ENCODE results near the gene ENO4.

The ENO4 gene

DNA sequence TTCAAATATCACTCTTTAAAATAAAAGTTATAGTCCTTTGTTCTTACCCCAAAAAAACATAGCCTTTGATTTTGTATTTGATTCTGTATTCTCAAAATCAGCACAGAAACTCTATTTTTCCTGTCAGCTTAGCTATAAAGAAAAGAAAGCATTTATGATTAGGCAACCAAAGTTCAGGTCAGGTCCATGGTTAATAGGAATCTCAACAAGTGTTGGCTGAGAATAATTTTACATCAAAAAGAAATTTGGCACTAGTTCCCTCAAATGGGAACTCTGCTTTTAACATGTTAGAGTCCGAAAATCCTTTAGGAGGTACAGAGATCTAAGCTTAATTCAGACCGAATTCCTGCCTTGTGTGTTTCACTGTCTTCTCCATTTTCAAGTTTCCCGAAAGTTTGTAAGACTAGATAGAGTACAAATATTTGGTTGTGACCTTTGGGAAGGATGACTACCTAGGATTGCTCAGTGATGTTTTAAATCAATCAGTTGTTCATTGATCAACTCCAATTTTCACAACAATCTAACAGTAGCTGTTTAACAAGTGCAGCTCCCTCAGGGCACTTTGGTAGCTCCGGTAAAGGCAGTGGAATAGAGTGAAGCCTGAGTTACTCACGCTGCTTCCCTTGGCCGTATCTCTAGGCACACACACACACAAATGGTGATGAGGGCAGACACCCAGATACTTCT is 8.8 kb upstream of the ENO4 start:
- intact Hi-C loops (cut with micrococcal nuclease) = no loop called here
- Mint-ChIP-seq H3K9me3 (no peaks in the 10 kb centered on the region), H3K27ac (no peak overlapping the region), H3K27me3 (peaks cover 17% of the 10 kb centered on the region), H3K36me3 (ENCODE audit: low read depth) (no peaks in the 10 kb centered on the region), H3K4me1 (ENCODE audit: low read depth) (peaks cover 3% of the 10 kb centered on the region), H3K4me3 (no peak overlapping the region)

DNA sequence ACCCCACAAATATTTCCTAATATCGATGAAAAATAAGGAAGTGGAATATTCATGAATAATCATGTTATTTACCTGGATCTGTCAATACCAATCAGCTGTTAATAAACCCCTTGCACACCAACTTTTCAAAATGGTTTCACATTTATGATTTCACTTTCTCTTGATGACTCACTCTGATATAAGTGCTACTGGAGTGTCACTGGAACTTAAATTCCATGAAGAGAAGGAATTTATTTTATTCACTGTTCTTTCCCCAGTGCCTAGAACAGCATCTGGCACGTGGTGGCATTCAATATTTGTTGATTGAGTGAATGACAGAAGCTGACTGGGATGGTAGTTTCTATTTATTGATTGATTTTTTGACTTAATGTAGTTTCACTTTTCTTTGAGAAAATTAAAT is 3.5 kb upstream of the ENO4 start:
- H3K4me3 Mint-ChIP-seq = no peak overlapping the region
- H3K36me3 Mint-ChIP-seq (ENCODE audit: low read depth) = no peaks in the 10 kb centered on the region
- H3K27me3 Mint-ChIP-seq = peaks cover 49% of the 10 kb centered on the region
- no peak overlapping the region for H3K27ac Mint-ChIP-seq
- H3K9me3 Mint-ChIP-seq = no peaks in the 10 kb centered on the region
- intact Hi-C loops (cut with micrococcal nuclease) = no loop called here
- H3K4me1 Mint-ChIP-seq (ENCODE audit: low read depth) = peaks cover 23% of the 10 kb centered on the region

DNA sequence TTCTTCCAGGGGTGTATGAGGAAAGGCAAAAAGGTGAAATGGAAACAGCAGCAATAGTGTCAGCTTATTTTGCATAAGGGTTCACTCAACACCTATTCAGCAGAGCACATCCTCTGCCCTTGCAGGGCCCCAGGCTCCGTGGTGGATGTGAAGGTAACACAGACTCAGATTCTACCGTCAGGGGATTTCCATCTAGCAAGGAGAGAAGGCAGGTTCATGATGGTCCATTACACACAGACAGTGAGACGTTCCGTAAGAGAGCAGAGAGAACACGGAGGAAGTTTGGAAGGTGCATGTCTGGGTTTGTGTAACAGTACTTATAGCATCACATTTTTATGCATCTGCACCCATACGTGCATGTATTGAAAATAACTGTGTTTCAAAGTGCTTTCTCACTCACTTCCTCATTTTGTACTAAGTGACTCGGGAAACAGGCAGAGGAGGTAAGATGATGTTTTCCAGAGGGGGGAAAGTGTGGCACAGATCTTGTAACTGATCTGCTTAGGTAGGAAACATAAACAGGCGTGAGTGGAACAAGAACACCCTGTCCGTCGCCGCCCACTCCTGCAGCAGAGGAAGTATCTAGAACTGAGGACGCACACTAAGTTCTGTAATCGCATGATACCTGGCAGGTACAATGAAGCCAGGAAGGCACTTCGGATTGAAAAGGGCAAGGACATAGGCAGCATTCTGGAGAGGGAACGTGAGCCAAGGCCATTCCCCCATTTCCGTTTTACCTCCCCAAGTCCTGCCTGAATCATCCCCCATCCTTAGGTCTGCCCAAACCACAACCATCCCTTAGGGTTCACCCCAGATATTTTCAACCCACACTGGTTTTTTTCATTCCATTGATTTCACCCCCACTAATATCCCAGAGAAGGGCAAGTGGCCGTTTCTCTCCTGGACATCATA is 1.0 kb upstream of the ENO4 start:
- Mint-ChIP-seq H3K4me3 (peak overlapping the region; percentile 44), H3K4me1 (ENCODE audit: low read depth) (peaks cover 23% of the 10 kb centered on the region), H3K9me3 (no peaks in the 10 kb centered on the region), H3K27me3 (peaks cover 64% of the 10 kb centered on the region), H3K36me3 (ENCODE audit: low read depth) (no peaks in the 10 kb centered on the region), H3K27ac (no peak overlapping the region)
- intact Hi-C loops (cut with micrococcal nuclease) = no loop called here

DNA sequence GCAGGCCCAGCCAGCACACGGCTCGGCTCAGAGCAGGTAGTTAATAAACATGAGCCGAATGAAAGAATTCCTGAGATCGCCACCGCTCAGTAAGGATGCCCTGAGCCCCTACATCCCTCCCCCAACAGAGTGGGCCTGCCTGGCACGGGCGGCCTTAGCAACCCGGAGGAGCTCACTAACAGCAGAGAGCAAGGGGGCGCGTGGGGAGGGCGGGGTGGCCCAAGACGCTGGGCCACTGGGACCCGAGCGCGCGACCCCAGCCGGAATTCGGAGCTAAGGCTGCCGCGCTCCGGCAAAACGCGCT is 403 bp upstream of the ENO4 start:
- Mint-ChIP-seq H3K9me3 (no peaks in the 10 kb centered on the region), H3K4me1 (ENCODE audit: low read depth) (peaks cover 23% of the 10 kb centered on the region)
- intact Hi-C loops (cut with micrococcal nuclease) = no loop called here

DNA sequence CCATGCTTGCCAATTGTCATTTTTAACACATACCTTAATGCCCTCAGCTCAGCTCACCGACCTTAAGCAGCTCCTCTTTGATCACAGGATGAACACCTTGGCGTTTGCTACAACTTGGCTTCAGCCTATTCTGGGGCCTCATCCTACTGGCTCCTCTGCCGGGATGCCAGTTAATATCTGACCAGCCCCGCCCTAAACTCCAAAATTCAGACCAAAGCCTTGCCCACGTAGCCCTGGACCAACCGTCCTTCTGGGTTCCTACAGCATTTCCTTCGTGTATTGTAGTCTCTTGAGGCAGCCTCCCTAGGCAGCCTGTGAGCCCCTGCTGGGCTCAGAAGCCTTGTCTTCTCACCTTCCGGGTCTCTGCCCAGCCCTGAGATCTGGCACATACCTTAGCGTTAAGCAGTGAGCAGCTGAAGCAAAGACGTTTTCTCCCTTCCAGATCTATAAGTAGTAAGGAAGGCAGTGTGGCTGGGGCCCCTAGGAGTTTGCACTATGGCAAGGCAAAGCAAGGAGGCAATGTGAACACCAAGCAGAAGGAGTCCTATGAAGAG is 836 bp downstream of the ENO4 start:
- intact Hi-C loops (cut with micrococcal nuclease) = no loop called here
- Mint-ChIP-seq H3K9me3 (no peaks in the 10 kb centered on the region), H3K4me3 (peak overlapping the region; percentile 38), H3K36me3 (ENCODE audit: low read depth) (no peaks in the 10 kb centered on the region), H3K27ac (no peak overlapping the region), H3K27me3 (peaks cover 65% of the 10 kb centered on the region), H3K4me1 (ENCODE audit: low read depth) (peaks cover 23% of the 10 kb centered on the region)

More for the DNA sequence above, 403 bp upstream of the ENO4 start:
- Mint-ChIP-seq H3K27me3 (peaks cover 64% of the 10 kb centered on the region), H3K4me3 (peak overlapping the region; percentile 64), H3K36me3 (ENCODE audit: low read depth) (no peaks in the 10 kb centered on the region), H3K27ac (no peak overlapping the region)

DNA sequence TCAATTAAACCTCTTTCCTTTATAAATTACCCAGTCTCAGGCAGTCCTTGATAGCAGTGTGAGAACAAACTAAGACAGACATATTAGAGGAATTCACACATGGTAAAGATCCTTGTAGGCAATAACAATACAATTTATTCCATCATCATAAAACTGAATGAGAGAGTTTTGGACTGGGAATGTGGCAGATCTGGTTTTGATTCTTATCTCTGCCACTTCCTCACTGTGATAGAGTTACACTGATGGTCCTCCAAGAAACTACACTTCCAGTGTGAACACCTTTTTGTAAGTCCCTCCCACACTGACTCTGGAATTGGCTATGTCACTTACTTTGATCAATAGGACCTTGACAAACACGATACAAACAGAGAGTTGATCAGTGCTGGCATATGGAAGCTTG is 2.9 kb downstream of the ENO4 start:
- H3K27ac Mint-ChIP-seq = no peak overlapping the region
- H3K9me3 Mint-ChIP-seq = no peaks in the 10 kb centered on the region
- peaks cover 18% of the 10 kb centered on the region for H3K4me1 Mint-ChIP-seq (ENCODE audit: low read depth)
- H3K36me3 Mint-ChIP-seq (ENCODE audit: low read depth) = no peaks in the 10 kb centered on the region
- intact Hi-C loops (cut with micrococcal nuclease) = no loop called here
- no peak overlapping the region for H3K4me3 Mint-ChIP-seq
- peaks cover 57% of the 10 kb centered on the region for H3K27me3 Mint-ChIP-seq

DNA sequence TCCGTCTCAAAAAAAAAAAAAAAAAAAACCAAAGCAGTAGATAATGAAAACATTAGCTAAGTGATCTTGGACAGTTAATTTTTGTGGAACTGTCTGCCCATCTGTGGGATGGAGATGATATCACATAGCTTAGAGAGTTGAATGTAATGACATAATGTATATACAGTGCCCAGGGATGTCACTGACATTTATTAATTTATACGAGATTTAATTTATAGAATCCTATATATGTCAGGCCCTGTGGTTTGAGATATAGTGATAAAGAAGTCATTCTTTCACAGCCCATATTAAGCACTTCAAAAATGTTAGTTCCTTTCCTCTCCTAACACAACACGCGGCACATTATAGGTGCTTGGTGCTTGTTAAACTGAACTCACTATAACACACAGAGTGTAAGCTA is 4.0 kb downstream of the ENO4 start:
- Mint-ChIP-seq H3K4me3 (no peak overlapping the region), H3K4me1 (ENCODE audit: low read depth) (peaks cover 13% of the 10 kb centered on the region)

DNA sequence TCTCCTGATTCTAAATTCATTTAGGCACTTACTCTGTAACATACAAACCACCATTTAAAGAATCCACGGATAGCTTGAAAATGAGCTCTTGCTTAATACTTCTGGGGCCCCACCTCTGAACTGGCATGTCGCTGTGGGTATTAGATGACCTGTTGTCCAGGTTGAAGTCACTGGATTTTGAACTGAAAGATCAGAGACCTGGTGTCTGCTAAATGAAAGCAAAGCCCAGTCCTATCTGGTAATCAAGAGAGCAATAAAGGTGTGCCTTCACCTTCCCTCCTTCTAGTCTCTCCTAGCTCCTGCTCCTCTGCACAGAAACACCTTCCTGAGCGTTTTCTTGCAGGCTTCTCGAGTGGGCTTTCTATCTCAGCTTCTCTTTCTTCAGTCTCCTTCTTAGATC is 4.4 kb downstream of the ENO4 start:
- H3K4me1 Mint-ChIP-seq (ENCODE audit: low read depth) = peaks cover 9% of the 10 kb centered on the region
- peaks cover 47% of the 10 kb centered on the region for H3K27me3 Mint-ChIP-seq
- no peaks in the 10 kb centered on the region for H3K36me3 Mint-ChIP-seq (ENCODE audit: low read depth)
- H3K9me3 Mint-ChIP-seq = peaks cover 8% of the 10 kb centered on the region
- no peak overlapping the region for H3K4me3 Mint-ChIP-seq
- no peak overlapping the region for H3K27ac Mint-ChIP-seq
- intact Hi-C loops (cut with micrococcal nuclease) = no loop called here

More for the DNA sequence above, 4.0 kb downstream of the ENO4 start:
- Mint-ChIP-seq H3K27me3 (peaks cover 51% of the 10 kb centered on the region), H3K36me3 (ENCODE audit: low read depth) (no peaks in the 10 kb centered on the region), H3K9me3 (peaks cover 7% of the 10 kb centered on the region), H3K27ac (no peak overlapping the region)
- intact Hi-C loops (cut with micrococcal nuclease) = no loop called here

DNA sequence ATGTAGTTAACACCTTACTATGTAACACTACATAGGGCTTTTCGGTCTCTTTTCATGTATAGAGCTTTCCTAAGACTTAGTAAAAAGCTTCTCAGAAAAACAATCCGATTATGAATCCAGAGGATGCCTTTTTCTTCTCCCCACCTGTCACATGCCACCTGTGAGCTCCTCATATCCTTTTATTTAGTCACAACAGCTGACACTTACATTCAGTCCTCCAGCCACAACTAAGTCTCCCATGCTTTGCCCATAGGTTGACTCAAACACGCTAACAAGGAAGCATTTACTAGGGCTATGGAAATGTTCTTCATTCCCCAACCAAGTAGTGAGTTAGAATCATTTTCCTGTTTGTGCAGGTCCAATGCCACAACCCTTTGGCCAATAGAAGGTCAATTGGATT is 7.9 kb downstream of the ENO4 start:
- H3K36me3 Mint-ChIP-seq (ENCODE audit: low read depth) = no peaks in the 10 kb centered on the region

DNA sequence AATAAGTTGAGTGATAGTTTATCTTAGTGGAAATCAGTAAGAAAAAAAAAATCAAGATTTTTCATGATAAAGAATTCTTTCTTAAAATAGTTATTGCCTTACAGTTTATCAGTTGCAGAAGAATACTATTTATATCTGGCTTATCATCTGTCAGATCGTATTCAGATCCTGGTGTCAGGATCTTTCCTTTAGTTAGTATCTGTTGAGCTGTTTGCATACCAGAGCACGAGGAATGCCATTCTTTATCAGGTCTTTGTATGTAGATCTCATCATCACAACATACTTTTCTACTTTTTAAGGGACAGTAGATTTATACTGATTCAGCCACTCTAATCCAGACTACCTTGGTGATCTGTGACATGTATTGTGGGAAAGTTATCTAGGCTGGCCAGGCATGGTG is 12.5 kb downstream of the ENO4 start:
- peaks cover 8% of the 10 kb centered on the region for H3K27me3 Mint-ChIP-seq
- no peak overlapping the region for H3K4me3 Mint-ChIP-seq
- H3K9me3 Mint-ChIP-seq = peaks cover 8% of the 10 kb centered on the region
- intact Hi-C loops (cut with micrococcal nuclease) = no loop called here
- H3K27ac Mint-ChIP-seq = no peak overlapping the region
- H3K36me3 Mint-ChIP-seq (ENCODE audit: low read depth) = no peaks in the 10 kb centered on the region
- no peaks in the 10 kb centered on the region for H3K4me1 Mint-ChIP-seq (ENCODE audit: low read depth)

More for the DNA sequence above, 7.9 kb downstream of the ENO4 start:
- intact Hi-C loops (cut with micrococcal nuclease) = no loop called here
- no peak overlapping the region for H3K4me3 Mint-ChIP-seq
- H3K27me3 Mint-ChIP-seq = peaks cover 13% of the 10 kb centered on the region
- H3K4me1 Mint-ChIP-seq (ENCODE audit: low read depth) = no peaks in the 10 kb centered on the region
- H3K9me3 Mint-ChIP-seq = peaks cover 8% of the 10 kb centered on the region
- H3K27ac Mint-ChIP-seq = no peak overlapping the region

DNA sequence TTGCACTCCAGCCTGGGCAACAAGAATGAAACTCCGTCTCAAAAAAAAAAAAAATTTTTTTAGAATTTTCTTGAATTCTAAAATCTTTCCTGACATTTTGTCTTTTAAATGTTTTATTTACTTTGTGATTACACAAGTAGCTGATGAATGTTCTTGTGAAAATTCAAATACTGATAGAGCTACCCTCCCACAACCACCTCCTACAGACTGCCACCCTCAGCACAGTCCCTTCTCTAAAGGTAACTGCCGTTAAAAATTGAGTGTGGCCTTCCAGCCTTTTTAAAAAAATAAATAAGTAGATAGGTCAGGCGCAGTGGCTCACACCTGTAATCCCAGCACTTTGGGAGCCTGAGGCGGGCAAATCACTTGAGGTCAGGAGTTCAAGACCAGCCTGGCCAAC is 15.1 kb downstream of the ENO4 start:
- H3K27me3 Mint-ChIP-seq = peaks cover 3% of the 10 kb centered on the region
- no peaks in the 10 kb centered on the region for H3K36me3 Mint-ChIP-seq (ENCODE audit: low read depth)
- H3K27ac Mint-ChIP-seq = no peak overlapping the region
- H3K4me1 Mint-ChIP-seq (ENCODE audit: low read depth) = no peaks in the 10 kb centered on the region
- H3K9me3 Mint-ChIP-seq = no peaks in the 10 kb centered on the region
- H3K4me3 Mint-ChIP-seq = no peak overlapping the region
- intact Hi-C loops (cut with micrococcal nuclease) = no loop called here

DNA sequence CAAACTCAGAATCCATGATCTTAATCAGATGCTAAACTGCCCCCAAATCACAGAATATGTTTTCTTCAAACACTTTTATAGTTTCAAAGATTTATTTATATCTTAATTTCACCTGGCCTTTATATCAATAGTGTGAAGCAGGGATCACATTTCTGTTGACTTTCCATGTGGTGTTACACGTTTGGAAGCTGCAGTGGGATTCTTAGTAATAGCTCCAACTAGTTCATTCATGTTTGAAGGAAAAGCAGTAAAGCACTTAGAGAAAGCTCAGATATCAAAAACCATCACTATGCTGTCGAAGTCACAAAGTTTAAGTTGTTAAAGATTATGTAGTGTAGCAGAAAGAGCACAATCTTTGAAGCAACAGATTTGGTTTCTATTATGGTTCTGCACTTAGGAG is 16.8 kb downstream of the ENO4 start:
- Mint-ChIP-seq H3K4me3 (no peak overlapping the region), H3K36me3 (ENCODE audit: low read depth) (no peaks in the 10 kb centered on the region), H3K27me3 (peaks cover 6% of the 10 kb centered on the region), H3K27ac (no peak overlapping the region), H3K9me3 (no peaks in the 10 kb centered on the region), H3K4me1 (ENCODE audit: low read depth) (no peaks in the 10 kb centered on the region)
- intact Hi-C loops (cut with micrococcal nuclease) = no loop called here

DNA sequence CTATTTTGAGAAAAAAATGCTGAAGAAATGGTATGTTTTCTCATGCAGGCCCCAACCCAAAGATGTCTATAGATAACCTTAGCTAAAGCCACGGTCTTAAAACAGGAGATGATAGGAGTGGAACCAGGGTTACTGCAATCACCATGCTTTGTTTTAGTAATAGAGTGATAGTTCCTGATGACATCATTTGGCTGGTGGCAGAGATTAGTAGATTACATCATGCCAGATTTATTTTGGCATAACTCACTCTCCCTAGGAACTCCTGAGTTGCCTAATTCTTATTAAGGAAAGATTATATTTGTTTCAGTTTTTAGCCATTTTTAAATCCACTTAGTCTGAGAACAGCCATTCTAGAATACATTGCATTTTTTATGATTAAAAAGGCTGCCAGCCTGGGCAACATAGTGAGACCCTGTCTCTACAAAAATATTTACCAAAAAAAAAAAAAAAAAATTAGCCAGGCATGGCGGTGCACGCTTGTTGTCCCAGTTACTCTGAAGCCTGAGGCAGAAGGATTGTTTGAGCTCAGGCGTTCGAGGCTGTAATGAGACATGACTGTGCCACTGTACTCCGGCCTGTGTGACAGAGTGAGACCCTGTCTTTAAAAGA is 17.8 kb downstream of the ENO4 start:
- Mint-ChIP-seq H3K36me3 (ENCODE audit: low read depth) (no peaks in the 10 kb centered on the region), H3K27ac (no peak overlapping the region), H3K4me3 (no peak overlapping the region), H3K4me1 (ENCODE audit: low read depth) (no peaks in the 10 kb centered on the region), H3K27me3 (peaks cover 6% of the 10 kb centered on the region), H3K9me3 (no peaks in the 10 kb centered on the region)
- intact Hi-C loops (cut with micrococcal nuclease) = no loop called here

DNA sequence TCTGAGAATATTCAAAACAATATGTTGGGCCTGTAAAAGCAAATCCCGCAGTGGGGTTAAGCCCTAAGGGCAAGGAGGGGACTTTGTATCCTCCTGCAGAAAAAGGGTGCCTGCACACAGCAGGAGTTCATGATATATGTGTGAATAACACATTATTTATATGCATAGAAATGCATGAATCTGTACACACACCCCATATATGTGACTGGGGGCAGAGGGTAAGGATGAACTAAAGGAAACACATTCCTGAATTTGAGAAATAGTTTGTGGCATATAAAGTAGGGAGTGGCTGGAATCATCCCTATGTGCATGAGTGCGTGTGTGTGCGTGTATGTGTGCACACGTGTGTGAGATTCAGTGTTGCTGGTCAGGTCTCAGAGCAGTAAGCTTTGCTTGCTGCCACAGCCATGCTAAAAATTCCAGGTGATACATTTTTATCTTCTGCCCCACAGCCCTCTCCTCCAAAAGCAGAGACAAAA is 18.9 kb downstream of the ENO4 start:
- H3K4me1 Mint-ChIP-seq (ENCODE audit: low read depth) = no peaks in the 10 kb centered on the region
- no peaks in the 10 kb centered on the region for H3K36me3 Mint-ChIP-seq (ENCODE audit: low read depth)
- no peaks in the 10 kb centered on the region for H3K9me3 Mint-ChIP-seq
- intact Hi-C loops (cut with micrococcal nuclease) = no loop called here
- no peak overlapping the region for H3K4me3 Mint-ChIP-seq
- peaks cover 8% of the 10 kb centered on the region for H3K27me3 Mint-ChIP-seq
- H3K27ac Mint-ChIP-seq = no peak overlapping the region

Measured in dendritic cell treated with granulocyte-macrophage colony-stimulating factor and Interleukin-4, amounts not matched to agents 40 ng/mL and 50 ng/mL, for 4 days (primary cell).